Skeletal muscle satellite cell (primary cell): ENCODE measurements around the gene BSN.

Source experiments
- H3K27me3 ChIP-seq: 2 replicates; pipeline ENCODE4 v1.7.0; 2013; ENCODE audit warnings: low read length; ENCODE audit not compliant: control insufficient read depth, insufficient read depth
- H3K36me3 ChIP-seq: 2 replicates; pipeline ENCODE4 v1.7.0; 2013; ENCODE audit warnings: mild to moderate bottlenecking, control low read depth, low read length; ENCODE audit not compliant: insufficient read depth
- H3K4me1 ChIP-seq: 2 replicates; pipeline ENCODE4 v1.7.0; 2013; ENCODE audit warnings: low read length; ENCODE audit not compliant: control insufficient read depth, insufficient read depth
- H3K4me2 ChIP-seq: 2 replicates; pipeline ENCODE4 v1.7.0; 2013; ENCODE audit warnings: mild to moderate bottlenecking, low read length
- H3K4me3 ChIP-seq: 2 replicates; pipeline ENCODE4 v1.7.0; 2013; ENCODE audit warnings: low read length
- H3K9ac ChIP-seq: 2 replicates; pipeline ENCODE4 v1.7.0; 2013; ENCODE audit warnings: mild to moderate bottlenecking, low read depth, low read length, moderate library complexity
- H3K9me3 ChIP-seq: replicated peaks from 2 replicates; pipeline ENCODE4 v1.7.0; 2013; ENCODE audit warnings: mild to moderate bottlenecking, control low read depth, low read length

BSN gene

GRCh38 chr3:49519916-49520385, 34.3 kb upstream of the BSN start:
- Histone ChIP-seq H3K9ac (no peak overlapping the region), H3K36me3 (peaks cover 14% of the 10 kb centered on the region), H3K9me3 (no peaks in the 10 kb centered on the region), H3K27me3 (no peaks in the 10 kb centered on the region), H3K4me2 (no peak overlapping the region), H3K4me3 (no peak overlapping the region), H3K4me1 (no peaks in the 10 kb centered on the region)

GRCh38 chr3:49523756-49524747, 30.2 kb upstream of the BSN start:
- H3K4me1 ChIP-seq = no peaks in the 10 kb centered on the region
- H3K9ac ChIP-seq = no peak overlapping the region
- H3K36me3 ChIP-seq = no peaks in the 10 kb centered on the region
- H3K4me3 ChIP-seq = no peak overlapping the region
- no peaks in the 10 kb centered on the region for H3K9me3 ChIP-seq
- no peaks in the 10 kb centered on the region for H3K27me3 ChIP-seq
- no peak overlapping the region for H3K4me2 ChIP-seq

GRCh38 chr3:49529567-49529966, 24.7 kb upstream of the BSN start:
- Histone ChIP-seq H3K36me3 (peaks cover 24% of the 10 kb centered on the region), H3K9ac (no peak overlapping the region), H3K9me3 (no peaks in the 10 kb centered on the region), H3K4me3 (no peak overlapping the region), H3K4me1 (peaks cover 9% of the 10 kb centered on the region), H3K27me3 (no peaks in the 10 kb centered on the region), H3K4me2 (no peak overlapping the region)

GRCh38 chr3:49530231-49530630, 24.0 kb upstream of the BSN start:
- Histone ChIP-seq H3K36me3 (peaks cover 24% of the 10 kb centered on the region), H3K4me1 (peaks cover 15% of the 10 kb centered on the region), H3K9me3 (no peaks in the 10 kb centered on the region), H3K27me3 (no peaks in the 10 kb centered on the region), H3K9ac (no peak overlapping the region), H3K4me3 (no peak overlapping the region), H3K4me2 (no peak overlapping the region)

GRCh38 chr3:49530701-49531100, 23.6 kb upstream of the BSN start:
- Histone ChIP-seq H3K4me3 (no peak overlapping the region), H3K27me3 (no peaks in the 10 kb centered on the region), H3K4me1 (peaks cover 20% of the 10 kb centered on the region), H3K4me2 (no peak overlapping the region), H3K9ac (no peak overlapping the region), H3K9me3 (no peaks in the 10 kb centered on the region), H3K36me3 (peaks cover 24% of the 10 kb centered on the region)

- H3K4me2 ChIP-seq = no peak overlapping the region
- H3K9me3 ChIP-seq = no peaks in the 10 kb centered on the region
- H3K27me3 ChIP-seq = no peaks in the 10 kb centered on the region
- H3K36me3 ChIP-seq = peaks cover 24% of the 10 kb centered on the region
- no peak overlapping the region for H3K4me3 ChIP-seq
- peaks cover 25% of the 10 kb centered on the region for H3K4me1 ChIP-seq
- H3K9ac ChIP-seq = no peak overlapping the region
These were observed 23.1 kb upstream of the BSN start for GRCh38 chr3:49531218-49531617.

GRCh38 chr3:49531715-49532114, 22.6 kb upstream of the BSN start:
- no peaks in the 10 kb centered on the region for H3K9me3 ChIP-seq
- no peak overlapping the region for H3K4me2 ChIP-seq
- H3K9ac ChIP-seq = no peak overlapping the region
- H3K27me3 ChIP-seq = no peaks in the 10 kb centered on the region
- H3K4me3 ChIP-seq = no peak overlapping the region
- peaks cover 24% of the 10 kb centered on the region for H3K36me3 ChIP-seq
- H3K4me1 ChIP-seq = peaks cover 30% of the 10 kb centered on the region

GRCh38 chr3:49533031-49533430, 21.2 kb upstream of the BSN start:
- Histone ChIP-seq H3K9ac (no peak overlapping the region), H3K27me3 (no peaks in the 10 kb centered on the region), H3K4me2 (no peak overlapping the region), H3K4me3 (no peak overlapping the region), H3K4me1 (peaks cover 33% of the 10 kb centered on the region), H3K9me3 (no peaks in the 10 kb centered on the region), H3K36me3 (peaks cover 24% of the 10 kb centered on the region)

- H3K36me3 ChIP-seq = peaks cover 24% of the 10 kb centered on the region
- peaks cover 33% of the 10 kb centered on the region for H3K4me1 ChIP-seq
- no peak overlapping the region for H3K4me3 ChIP-seq
- H3K9ac ChIP-seq = peak overlapping the region; percentile 60
- no peaks in the 10 kb centered on the region for H3K9me3 ChIP-seq
- H3K27me3 ChIP-seq = no peaks in the 10 kb centered on the region
- peak overlapping the region; percentile 6 for H3K4me2 ChIP-seq
These were observed 20.3 kb upstream of the BSN start for GRCh38 chr3:49533786-49534519.

GRCh38 chr3:49534581-49535441, 19.5 kb upstream of the BSN start:
- Histone ChIP-seq H3K36me3 (peaks cover 24% of the 10 kb centered on the region), H3K4me2 (peak overlapping the region; percentile 6), H3K27me3 (no peaks in the 10 kb centered on the region), H3K9me3 (no peaks in the 10 kb centered on the region), H3K4me1 (peaks cover 36% of the 10 kb centered on the region), H3K4me3 (no peak overlapping the region), H3K9ac (peak overlapping the region; percentile 60)
